Activated CD8-positive, alpha-beta memory T cell treated with anti-CD3 and anti-CD28 coated beads for 48 hours (primary cell): Measurements from ENCODE around the gene PCDHB4.
"Not testable (repeated sequence)": the region's sequence is repeated elsewhere in the genome, so short reads cannot be mapped to it uniquely, and the experiment has no call there.

Experiments used
- DNase-seq, 3 experiments: peaks; one replicate each; pipeline ENCODE4 v3.0.0-alpha.2; 2020; ENCODE audit warnings: low read depth in 2 of 3, low spot score in 2 of 3

Gene PCDHB4

DNA sequence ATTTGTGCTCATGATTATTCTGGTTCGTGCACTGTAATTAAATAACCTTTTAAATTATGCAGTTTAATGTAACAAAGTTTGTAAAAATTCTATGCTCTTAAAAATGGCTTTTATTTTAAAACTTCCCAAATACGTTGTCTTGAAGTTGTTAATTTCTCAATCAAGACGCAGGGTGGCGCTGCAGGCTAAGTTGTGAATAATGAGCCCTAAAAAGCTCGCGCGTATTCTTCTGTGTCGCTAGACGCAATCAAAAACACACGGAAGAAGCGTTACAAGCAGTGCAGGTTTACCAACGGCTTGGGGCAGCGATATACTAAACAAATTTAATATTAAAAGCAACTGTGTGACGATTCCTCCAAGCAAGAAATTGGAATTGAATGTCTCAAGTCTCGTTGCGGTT is at the start of gene PCDHB4:
PCDHB4 (plus strand) TSS at position 256 of the 400 bp plus-strand sequence. CDS start 181 bp downstream, outside the sequence.
- no peak for DNase-seq

DNA sequence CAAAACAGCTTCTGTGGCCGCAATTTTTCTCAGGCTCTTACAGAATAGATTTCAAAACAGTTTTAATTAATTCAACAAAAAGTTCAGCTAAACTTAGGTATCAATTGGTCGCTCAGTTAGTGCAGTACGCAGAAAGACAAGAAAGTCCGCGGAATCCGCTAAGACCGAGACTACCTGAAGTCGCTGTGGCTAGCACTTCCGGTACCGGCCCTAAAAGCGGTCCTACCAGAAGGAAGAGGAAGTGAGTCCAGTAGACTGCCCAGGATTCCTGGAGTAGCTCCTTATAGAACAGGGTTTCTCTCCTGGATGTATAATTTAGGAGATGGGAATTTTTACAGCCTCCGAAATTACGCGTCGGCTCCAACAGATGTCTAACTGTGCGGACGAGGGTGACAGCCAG is 43.8 kb upstream of the PCDHB4 start:
- DNase-seq: no peak

DNA sequence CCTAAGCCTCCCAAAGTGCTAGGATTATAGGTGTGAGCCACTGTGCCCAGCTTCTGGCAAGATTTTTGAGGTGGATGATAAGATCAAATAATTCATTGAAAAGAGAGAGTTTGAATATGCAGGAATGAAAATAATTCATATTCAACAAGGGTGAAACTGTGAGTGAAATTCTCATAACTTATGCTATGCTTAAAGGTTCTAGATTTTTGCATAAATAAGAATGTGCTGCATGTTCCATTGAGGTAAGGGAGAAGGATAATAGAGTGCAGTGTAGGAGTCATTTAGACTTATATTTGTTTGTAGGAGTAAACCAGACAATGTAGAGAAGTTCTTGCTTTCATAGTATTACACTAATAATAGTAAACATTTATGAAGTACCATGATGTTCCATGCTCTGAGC is 39.4 kb upstream of the PCDHB4 start:
- DNase-seq: no peak

- no peak for DNase-seq
Observed at GRCh38 chr5:141084487-141084989, 37.1 kb upstream of the PCDHB4 start.

DNA sequence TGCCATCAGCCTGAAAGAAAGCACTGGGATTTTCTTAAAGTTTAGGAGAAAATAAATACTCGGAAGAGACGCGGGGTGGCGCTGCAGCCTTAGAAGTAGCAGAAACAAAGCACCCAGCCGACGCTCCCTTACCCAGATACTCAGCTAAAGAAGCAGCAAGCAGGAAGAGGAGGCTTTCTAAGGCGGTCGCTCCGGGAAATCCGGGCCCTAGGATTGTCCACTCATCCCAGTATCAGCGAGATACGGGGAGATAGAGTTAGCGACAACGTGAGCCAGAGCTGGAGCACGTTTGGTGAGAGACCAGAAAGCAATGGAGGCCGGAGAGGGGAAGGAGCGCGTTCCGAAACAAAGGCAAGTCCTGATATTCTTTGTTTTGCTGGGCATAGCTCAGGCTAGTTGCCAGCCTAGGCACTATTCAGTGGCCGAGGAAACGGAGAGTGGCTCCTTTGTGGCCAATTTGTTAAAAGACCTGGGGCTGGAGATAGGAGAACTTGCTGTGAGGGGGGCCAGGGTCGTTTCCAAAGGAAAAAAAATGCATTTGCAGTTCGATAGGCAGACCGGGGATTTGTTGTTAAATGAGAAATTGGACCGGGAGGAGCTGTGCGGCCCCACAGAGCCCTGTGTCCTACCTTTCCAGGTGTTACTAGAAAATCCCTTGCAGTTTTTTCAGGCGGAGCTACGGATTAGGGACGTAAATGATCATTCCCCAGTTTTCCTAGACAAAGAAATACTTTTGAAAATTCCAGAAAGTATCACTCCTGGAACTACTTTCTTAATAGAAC is 26.9 kb upstream of the PCDHB4 start, which contains the start of gene PCDHB2:
PCDHB2 (plus strand) TSS at position 135 of the 782 bp plus-strand sequence; CDS start at position 311, 176 bp downstream.
- no peak for DNase-seq

- DNase-seq: no peak
Observed at GRCh38 chr5:141095263-141095641, 26.4 kb upstream of the PCDHB4 start.

- DNase-seq: not testable (repeated sequence)
Observed at GRCh38 chr5:141096181-141096580, 25.4 kb upstream of the PCDHB4 start.

DNA sequence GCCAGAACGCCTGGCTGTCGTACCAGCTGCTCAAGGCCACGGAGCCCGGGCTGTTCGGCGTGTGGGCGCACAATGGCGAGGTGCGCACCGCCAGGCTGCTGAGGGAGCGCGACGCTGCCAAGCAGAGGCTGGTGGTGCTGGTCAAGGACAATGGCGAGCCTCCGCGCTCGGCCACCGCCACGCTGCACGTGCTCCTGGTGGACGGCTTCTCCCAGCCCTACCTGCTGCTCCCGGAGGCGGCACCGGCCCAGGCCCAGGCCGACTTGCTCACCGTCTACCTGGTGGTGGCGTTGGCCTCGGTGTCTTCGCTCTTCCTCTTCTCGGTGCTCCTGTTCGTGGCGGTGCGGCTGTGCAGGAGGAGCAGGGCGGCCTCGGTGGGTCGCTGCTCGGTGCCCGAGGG is 25.0 kb upstream of the PCDHB4 start:
- DNase-seq: not testable (repeated sequence)

- peak in 2 of 3 experiments; percentile 3 to 4 for DNase-seq
Observed at GRCh38 chr5:141100243-141100805, 21.3 kb upstream of the PCDHB4 start, which contains the start of gene PCDHB3. PCDHB3 (plus strand) TSS chr5:141100473; CDS start chr5:141100650, 177 bp downstream.

GRCh38 chr5:141101059-141101458 is 20.6 kb upstream of the PCDHB4 start:
- DNase-seq: no peak

GRCh38 chr5:141102070-141102469 is 19.5 kb upstream of the PCDHB4 start:
- not testable (repeated sequence) for DNase-seq

GRCh38 chr5:141102471-141102870 is 19.1 kb upstream of the PCDHB4 start:
- not testable (repeated sequence) for DNase-seq

DNA sequence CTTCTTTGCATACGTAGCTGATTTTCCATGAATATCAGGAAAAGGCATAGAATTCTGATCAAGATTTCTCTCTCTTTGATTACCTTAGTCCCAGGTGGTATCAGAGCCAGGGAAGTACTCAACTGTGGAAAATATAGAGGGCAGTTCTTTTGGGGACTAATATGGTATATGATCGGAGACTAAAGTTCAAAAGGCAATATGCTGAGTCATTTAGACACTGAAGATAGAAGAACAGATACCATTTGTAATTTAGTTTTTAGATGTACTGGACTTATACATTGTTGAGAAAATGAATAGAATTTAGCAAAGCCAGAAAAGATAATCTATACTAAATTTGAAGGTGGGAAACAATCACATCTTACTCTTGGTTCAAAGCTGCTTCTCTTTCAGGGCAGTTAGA is 16.3 kb upstream of the PCDHB4 start:
- no peak for DNase-seq

DNA sequence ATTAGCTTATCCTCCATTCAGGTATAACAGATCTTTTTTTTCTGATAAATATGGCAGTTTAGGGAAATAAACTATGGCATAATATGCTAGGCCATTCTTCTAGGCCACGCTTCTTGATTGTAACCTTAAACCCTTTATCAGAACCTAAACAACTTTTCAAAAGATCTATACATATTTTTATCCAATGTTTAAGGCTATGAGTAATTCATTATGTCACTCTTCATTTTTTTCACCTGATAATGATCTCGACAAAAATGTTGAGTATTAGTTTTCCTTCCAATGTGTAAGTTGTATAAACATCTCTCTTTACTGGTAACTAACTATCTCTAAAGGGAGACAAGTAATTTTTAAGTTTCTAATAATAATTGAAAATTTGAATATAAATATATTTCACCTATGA is 2.4 kb upstream of the PCDHB4 start:
- DNase-seq: no peak

DNA sequence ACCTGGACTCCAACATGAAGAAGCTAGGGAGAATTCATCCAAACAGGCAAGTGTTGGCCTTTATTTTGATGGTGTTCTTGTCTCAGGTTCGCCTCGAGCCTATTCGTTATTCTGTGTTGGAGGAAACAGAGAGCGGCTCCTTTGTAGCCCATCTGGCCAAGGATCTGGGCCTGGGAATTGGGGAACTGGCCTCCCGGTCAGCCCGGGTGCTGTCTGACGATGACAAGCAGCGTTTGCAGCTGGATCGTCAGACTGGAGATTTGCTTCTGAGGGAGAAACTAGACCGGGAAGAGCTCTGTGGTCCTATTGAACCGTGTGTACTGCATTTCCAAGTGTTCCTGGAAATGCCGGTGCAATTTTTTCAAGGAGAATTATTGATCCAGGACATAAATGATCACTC is 367 bp downstream of the PCDHB4 start:
- DNase-seq: no peak

GRCh38 chr5:141123396-141124135 is 1.9 kb downstream of the PCDHB4 start:
- DNase-seq: not testable (repeated sequence)

DNA sequence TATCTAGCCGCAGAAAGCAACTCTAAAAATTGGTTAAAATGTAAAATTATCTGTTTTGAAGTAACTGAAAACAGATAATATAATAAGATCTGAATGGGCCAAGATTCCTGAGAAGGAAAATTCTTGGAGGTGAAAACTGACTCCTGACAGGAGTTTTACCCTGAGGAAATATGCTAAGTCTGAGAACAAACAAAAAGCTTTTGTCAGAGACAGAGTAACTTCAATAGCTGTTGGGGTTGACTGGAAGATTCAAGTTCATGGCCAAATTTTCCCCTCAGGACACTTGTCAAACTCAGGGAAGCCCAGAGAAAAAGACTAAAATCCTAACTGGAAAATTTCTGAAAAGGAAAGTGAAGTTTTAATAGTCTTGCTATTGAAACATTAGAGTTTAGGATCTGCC is 5.7 kb downstream of the PCDHB4 start:
- DNase-seq: no peak

DNA sequence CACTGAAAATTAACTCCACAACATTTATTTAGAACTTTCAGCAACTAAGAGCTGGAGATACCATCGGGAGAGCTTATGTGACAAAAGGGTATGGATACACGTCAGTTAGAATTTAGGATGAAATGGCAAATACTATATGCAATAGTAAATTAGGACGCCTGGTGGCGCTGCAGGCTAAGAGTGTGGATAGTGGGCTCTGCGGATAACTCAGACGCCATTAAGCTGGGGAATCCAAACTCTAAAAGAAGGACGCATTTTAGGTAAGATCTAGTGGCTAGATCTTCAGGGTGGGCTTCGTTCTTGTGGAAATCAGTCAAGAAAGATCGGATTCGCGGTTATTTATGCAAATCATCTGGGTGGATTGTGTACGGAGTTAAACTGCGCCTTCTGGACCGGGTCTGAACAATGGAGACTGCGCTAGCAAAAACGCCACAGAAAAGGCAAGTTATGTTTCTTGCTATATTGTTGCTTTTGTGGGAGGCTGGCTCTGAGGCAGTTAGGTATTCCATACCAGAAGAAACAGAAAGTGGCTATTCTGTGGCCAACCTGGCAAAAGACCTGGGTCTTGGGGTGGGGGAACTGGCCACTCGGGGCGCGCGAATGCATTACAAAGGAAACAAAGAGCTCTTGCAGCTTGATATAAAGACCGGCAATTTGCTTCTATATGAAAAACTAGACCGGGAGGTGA is 13.6 kb downstream of the PCDHB4 start, which contains the start of gene PCDHB5:
PCDHB5 (plus strand) TSS at position 177 of the 688 bp plus-strand sequence; CDS start at position 406, 229 bp downstream.
- no peak for DNase-seq

- DNase-seq: no peak
Observed at GRCh38 chr5:141135718-141136266, 14.2 kb downstream of the PCDHB4 start.

DNA sequence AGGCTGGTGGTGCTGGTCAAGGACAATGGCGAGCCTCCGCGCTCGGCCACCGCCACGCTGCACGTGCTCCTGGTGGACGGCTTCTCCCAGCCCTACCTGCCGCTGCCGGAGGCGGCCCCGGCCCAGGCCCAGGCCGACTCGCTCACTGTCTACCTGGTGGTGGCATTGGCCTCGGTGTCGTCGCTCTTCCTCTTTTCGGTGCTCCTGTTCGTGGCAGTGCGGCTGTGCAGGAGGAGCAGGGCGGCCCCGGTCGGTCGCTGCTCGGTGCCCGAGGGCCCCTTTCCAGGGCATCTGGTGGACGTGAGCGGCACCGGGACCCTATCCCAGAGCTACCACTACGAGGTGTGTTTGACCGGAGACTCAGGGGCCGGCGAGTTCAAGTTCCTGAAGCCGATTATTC is 15.7 kb downstream of the PCDHB4 start:
- DNase-seq: not testable (repeated sequence)

- DNase-seq: no peak
Observed at GRCh38 chr5:141149812-141150211, 28.2 kb downstream of the PCDHB4 start, which contains the start of gene PCDHB6. PCDHB6 (plus strand) TSS chr5:141150057; CDS start chr5:141150258, 201 bp downstream.
